ENCODE results near the gene RNF114.

Gene RNF114

GRCh38 chr20:49888212-49889000 is 47.8 kb upstream of the RNF114 start:
- peaks cover 33% of the 10 kb centered on the region for H3K36me3 ChIP-seq (replicated peaks; ENCODE audit: low read depth, low read length)
- H3K4me3 ChIP-seq (ENCODE audit: low read length), result no peak overlapping the region
- no peak overlapping the region for H2AFZ ChIP-seq (ENCODE audit: low read depth, low read length)
- peaks cover 25% of the 10 kb centered on the region for H3K4me1 ChIP-seq (ENCODE audit: low read length)
- no peaks in the 10 kb centered on the region for H4K20me1 ChIP-seq (ENCODE audit: insufficient read depth, low read length)
- no peaks in the 10 kb centered on the region for H3K9me3 ChIP-seq (ENCODE audit: insufficient read depth, low read length)
- H3K27ac ChIP-seq (ENCODE audit: low read length), result no peak overlapping the region
- TF ChIP-seq CTCF (IDR thresholded peaks at IDR 0.05; ENCODE audit: low read depth, low read length) (peak; percentile 99), EZH2phosphoT487 (IDR thresholded peaks at IDR 0.05; ENCODE audit: low read depth) (no peak)
- peak overlapping the region; percentile 2; the same call in 1 of the 2 replicates for H3K4me2 ChIP-seq (ENCODE audit: low read length)
- no peaks in the 10 kb centered on the region for H3K27me3 ChIP-seq (ENCODE audit: low read depth, low read length)
- peaks cover 12% of the 10 kb centered on the region; the same call in 1 of the 2 replicates for H3K79me2 ChIP-seq (ENCODE audit: low read length)
- no peak overlapping the region for H3K9ac ChIP-seq (ENCODE audit: low read length)

- H3K9ac ChIP-seq (ENCODE audit: low read length), result no peak overlapping the region
- H3K27ac ChIP-seq (ENCODE audit: low read length), result no peak overlapping the region
- no peaks in the 10 kb centered on the region for H4K20me1 ChIP-seq (ENCODE audit: insufficient read depth, low read length)
- peaks cover 14% of the 10 kb centered on the region; the same call in 1 of the 2 replicates for H3K79me2 ChIP-seq (ENCODE audit: low read length)
- no peaks in the 10 kb centered on the region for H3K9me3 ChIP-seq (ENCODE audit: insufficient read depth, low read length)
- peaks cover 27% of the 10 kb centered on the region for H3K36me3 ChIP-seq (replicated peaks; ENCODE audit: low read depth, low read length)
- H3K4me3 ChIP-seq (ENCODE audit: low read length), result no peak overlapping the region
- no peak overlapping the region for H2AFZ ChIP-seq (ENCODE audit: low read depth, low read length)
- TF ChIP-seq CTCF (IDR thresholded peaks at IDR 0.05; ENCODE audit: low read depth, low read length), result no peak
- no peak for TF ChIP-seq EZH2phosphoT487 (IDR thresholded peaks at IDR 0.05; ENCODE audit: low read depth)
- peak overlapping the region; percentile 2; the same call in 1 of the 2 replicates for H3K4me2 ChIP-seq (ENCODE audit: low read length)
- no peaks in the 10 kb centered on the region for H3K27me3 ChIP-seq (ENCODE audit: low read depth, low read length)
- peaks cover 34% of the 10 kb centered on the region for H3K4me1 ChIP-seq (ENCODE audit: low read length)
Measured at GRCh38 chr20:49889001-49889934, 46.9 kb upstream of the RNF114 start.

- no peaks in the 10 kb centered on the region for H3K9me3 ChIP-seq (ENCODE audit: insufficient read depth, low read length)
- H3K79me2 ChIP-seq (ENCODE audit: low read length), result peaks cover 17% of the 10 kb centered on the region; the same call in 1 of the 2 replicates
- no peak overlapping the region for H3K4me2 ChIP-seq (ENCODE audit: low read length)
- no peaks in the 10 kb centered on the region for H3K27me3 ChIP-seq (ENCODE audit: low read depth, low read length)
- H4K20me1 ChIP-seq (ENCODE audit: insufficient read depth, low read length), result no peaks in the 10 kb centered on the region
- TF ChIP-seq EZH2phosphoT487 (IDR thresholded peaks at IDR 0.05; ENCODE audit: low read depth), result no peak
- peak; percentile 37 for TF ChIP-seq CTCF (IDR thresholded peaks at IDR 0.05; ENCODE audit: low read depth, low read length)
- peaks cover 22% of the 10 kb centered on the region for H3K36me3 ChIP-seq (replicated peaks; ENCODE audit: low read depth, low read length)
- no peak overlapping the region for H3K9ac ChIP-seq (ENCODE audit: low read length)
- peaks cover 41% of the 10 kb centered on the region for H3K4me1 ChIP-seq (ENCODE audit: low read length)
- H3K27ac ChIP-seq (ENCODE audit: low read length), result no peak overlapping the region
- no peak overlapping the region for H3K4me3 ChIP-seq (ENCODE audit: low read length)
- no peak overlapping the region for H2AFZ ChIP-seq (ENCODE audit: low read depth, low read length)
Measured at GRCh38 chr20:49889935-49890333, 46.3 kb upstream of the RNF114 start.
